Neuronal stem cell (in vitro differentiated cells): ENCODE data around the gene GPR132.
A peak's percentile ranks its signal among the peaks of the same experiment; 100 is the strongest.

ENCODE experiments used
- DNase-seq: peaks from one replicate; pipeline ENCODE4 v3.0.0-alpha.2; 2013; ENCODE audit warnings: low spot score
- H2AFZ ChIP-seq: one replicate; pipeline ENCODE4 v1.6.1; 2013; ENCODE audit warnings: mild to moderate bottlenecking, low read length, inconsistent platforms
- H2AK5ac ChIP-seq: 2 replicates; pipeline ENCODE4 v1.6.1; 2013; ENCODE audit warnings: low read depth, mild to moderate bottlenecking, inconsistent platforms, low read length, moderate library complexity, mixed read lengths
- H2BK120ac ChIP-seq: 2 replicates; pipeline ENCODE4 v1.6.1; 2013; ENCODE audit warnings: low read depth, mild to moderate bottlenecking, inconsistent platforms, low read length, moderate library complexity, mixed read lengths
- H2BK12ac ChIP-seq: one replicate; pipeline ENCODE4 v1.6.1; 2013; ENCODE audit warnings: low read length, inconsistent platforms
- H2BK15ac ChIP-seq: 2 replicates; pipeline ENCODE4 v1.6.1; 2013; ENCODE audit warnings: mild to moderate bottlenecking, low read length, inconsistent platforms, mixed read lengths
- H2BK5ac ChIP-seq: one replicate; pipeline ENCODE4 v1.6.1; 2013; ENCODE audit warnings: inconsistent platforms, mild to moderate bottlenecking, low read length, moderate library complexity
- H3K14ac ChIP-seq: one replicate; pipeline ENCODE4 v1.6.1; 2013; ENCODE audit warnings: low read length, inconsistent platforms
- H3K18ac ChIP-seq: 2 replicates; pipeline ENCODE4 v1.6.1; 2013; ENCODE audit warnings: low read length, inconsistent platforms
- H3K23ac ChIP-seq: 2 replicates; pipeline ENCODE4 v1.6.1; 2013; ENCODE audit warnings: low read depth, mild to moderate bottlenecking, mixed read lengths, low read length, inconsistent platforms; ENCODE audit not compliant: poor library complexity
- H3K27ac ChIP-seq: replicated peaks from 3 replicates; pipeline ENCODE4 v1.5.1; 2013; ENCODE audit warnings: low read length, inconsistent platforms
- H3K27me3 ChIP-seq, 3 experiments: 2 replicates each; pipeline ENCODE4 v1.6.1; 2013; ENCODE audit warnings: low read length in 3 of 3, mild to moderate bottlenecking in 2 of 3, inconsistent platforms in 1 of 3, low read depth in 1 of 3, mixed read lengths in 1 of 3, moderate library complexity in 1 of 3; ENCODE audit not compliant: control insufficient read depth in 3 of 3, insufficient read depth in 3 of 3
- H3K36me3 ChIP-seq, 2 donors: replicated peaks in 1 of 2; 2 replicates each; pipeline ENCODE4 v1.6.1; 2013; ENCODE audit warnings: low read length in 2 of 2; ENCODE audit not compliant: control insufficient read depth in 2 of 2, insufficient read depth in 2 of 2
- H3K4ac ChIP-seq: 2 replicates; pipeline ENCODE4 v1.6.1; 2013; ENCODE audit warnings: inconsistent platforms, mild to moderate bottlenecking, low read length, moderate library complexity
- H3K4me1 ChIP-seq, 2 donors: 1 replicate in 1 of 2; 2 replicates in 1 of 2; pipeline ENCODE4 v1.6.1; 2013; ENCODE audit warnings: low read length in 2 of 2, low read depth in 1 of 2; ENCODE audit not compliant: control insufficient read depth in 2 of 2, insufficient read depth in 1 of 2
- H3K4me2 ChIP-seq: one replicate; pipeline ENCODE4 v1.6.1; 2013; ENCODE audit warnings: mild to moderate bottlenecking, low read length, inconsistent platforms; ENCODE audit not compliant: insufficient read depth, poor library complexity, severe bottlenecking
- H3K4me3 ChIP-seq, 2 donors: 2 replicates each; pipeline ENCODE4 v1.5.1; 2013; ENCODE audit warnings: low read length in 2 of 2, mild to moderate bottlenecking in 2 of 2, inconsistent platforms in 1 of 2, moderate library complexity in 1 of 2
- H3K79me1 ChIP-seq: one replicate; pipeline ENCODE4 v1.6.1; 2013; ENCODE audit warnings: low read depth, mild to moderate bottlenecking, inconsistent platforms, low read length, moderate library complexity
- H3K9ac ChIP-seq: one replicate; pipeline ENCODE4 v1.6.1; 2013; ENCODE audit warnings: mild to moderate bottlenecking, low read depth, low read length, inconsistent platforms; ENCODE audit not compliant: poor library complexity
- H3K9me3 ChIP-seq, 2 donors: replicated peaks in 1 of 2; 2 replicates each; pipeline versions ENCODE3 to v1.6.1; 2013; ENCODE audit warnings: low read length in 2 of 2, mild to moderate bottlenecking in 2 of 2, inconsistent platforms in 1 of 2, low read depth in 1 of 2, mixed read lengths in 1 of 2, moderate library complexity in 1 of 2; ENCODE audit not compliant: control insufficient read depth in 2 of 2, insufficient read depth in 1 of 2
- H4K8ac ChIP-seq: one replicate; pipeline ENCODE4 v1.6.1; 2013; ENCODE audit warnings: low read depth, mild to moderate bottlenecking, inconsistent platforms, low read length, moderate library complexity
- H4K91ac ChIP-seq: one replicate; pipeline ENCODE4 v1.6.1; 2013; ENCODE audit warnings: low read length, low read depth, mild to moderate bottlenecking, inconsistent platforms; ENCODE audit not compliant: poor library complexity
- WGBS, 2 donors: extraction: QIAGEN DNeasy Blood & Tissue Kit; methylation state at CpG; one replicate each; pipeline ENCODE4 v1.1.7; 2013; ENCODE audit warnings: missing lambda C conversion rate in 2 of 2, mixed read lengths in 1 of 2; ENCODE audit not compliant: insufficient read length in 2 of 2, insufficient replicate concordance in 1 of 2; ENCODE audit errors: extremely low coverage in 2 of 2; 5-methylcytosine and 5-hydroxymethylcytosine counted together

The GPR132 gene

GRCh38 chr14:105023144-105023543 lies 42.1 kb downstream of the GPR132 start:
- Histone ChIP-seq H2BK120ac (no peak overlapping the region), H3K4me2 (no peak overlapping the region), H3K18ac (no peak overlapping the region), H3K27me3 (no peaks in the 10 kb centered on the region), H4K8ac (no peak overlapping the region), H3K36me3 (peaks cover 7 to 20% of the 10 kb centered on the region in 2 donors), H3K4me3 (no peak overlapping the region), H3K27ac (no peak overlapping the region), H3K79me1 (peaks cover 3% of the 10 kb centered on the region), H2BK12ac (no peak overlapping the region), H3K9me3 (no peaks in the 10 kb centered on the region), H2BK15ac (no peak overlapping the region), H2AK5ac (no peak overlapping the region), H3K4me1 (peaks cover 11 to 13% of the 10 kb centered on the region in 2 donors), H3K14ac (no peak overlapping the region), H3K4ac (no peak overlapping the region), H4K91ac (no peak overlapping the region), H3K23ac (no peak overlapping the region), H2AFZ (no peak overlapping the region), H2BK5ac (no peak overlapping the region), H3K9ac (no peak overlapping the region)
- DNase-seq = no peak
- no CpG with 5 or more reads among the region's 11 CpGs for WGBS, 2 donors

- H3K36me3 ChIP-seq = peaks cover 9 to 26% of the 10 kb centered on the region in 2 donors
- H2BK12ac ChIP-seq = no peak overlapping the region
- no peak overlapping the region for H3K4ac ChIP-seq
- H2AK5ac ChIP-seq = no peak overlapping the region
- peaks cover 11 to 13% of the 10 kb centered on the region in 2 donors for H3K4me1 ChIP-seq
- no peaks in the 10 kb centered on the region for H3K9me3 ChIP-seq
- H3K79me1 ChIP-seq = peaks cover 3% of the 10 kb centered on the region
- H2BK120ac ChIP-seq = no peak overlapping the region
- no peak overlapping the region for H3K23ac ChIP-seq
- H3K4me3 ChIP-seq = peak overlapping the region in 1 of 2 donors; percentile 86
- H3K18ac ChIP-seq = no peak overlapping the region
- no peak overlapping the region for H4K8ac ChIP-seq
- no peak overlapping the region for H3K9ac ChIP-seq
- DNase-seq = no peak
- no CpG with 5 or more reads among the region's 2 CpGs for WGBS, 2 donors
- H3K27me3 ChIP-seq = no peaks in the 10 kb centered on the region
- no peak overlapping the region for H4K91ac ChIP-seq
- H3K14ac ChIP-seq = no peak overlapping the region
- no peak overlapping the region for H3K27ac ChIP-seq
- no peak overlapping the region for H3K4me2 ChIP-seq
- H2BK15ac ChIP-seq = no peak overlapping the region
- H2BK5ac ChIP-seq = no peak overlapping the region
- H2AFZ ChIP-seq = no peak overlapping the region
Measured at GRCh38 chr14:105022276-105022670, 43.0 kb downstream of the GPR132 start.

GRCh38 chr14:105021656-105022275 lies 43.5 kb downstream of the GPR132 start:
- H3K27me3 ChIP-seq = no peaks in the 10 kb centered on the region
- peak overlapping the region; percentile 63 for H3K4me2 ChIP-seq
- WGBS, 2 donors = no CpG with 5 or more reads among the region's 20 CpGs

GRCh38 chr14:105020815-105021655 lies 44.2 kb downstream of the GPR132 start, which contains the start of gene CDCA4:
TSS of gene CDCA4 (minus strand) at chr14:105021083. CDS start at chr14:105011929, 9,154 bp downstream.
- Histone ChIP-seq H3K9ac (peak within 1 kb of the TSS; percentile 98), H2BK120ac (no peak within 1 kb of the TSS), H3K27ac (peak within 1 kb of the TSS; percentile 92), H2BK12ac (no peak within 1 kb of the TSS), H4K91ac (no peak within 1 kb of the TSS), H3K4me2 (peak within 1 kb of the TSS; percentile 63), H3K18ac (peak within 1 kb of the TSS; percentile 98), H2BK5ac (peak within 1 kb of the TSS; percentile 91), H3K79me1 (peaks cover 3% of the 10 kb centered on the region), H2AK5ac (peak within 1 kb of the TSS; percentile 95), H3K9me3 (no peaks in the 10 kb centered on the region), H3K27me3 (no peaks in the 10 kb centered on the region), H3K4me3 (peak within 1 kb of the TSS; percentile 94 to 99), H4K8ac (no peak within 1 kb of the TSS), H3K23ac (peak within 1 kb of the TSS; percentile 94), H2BK15ac (peak within 1 kb of the TSS; percentile 86), H3K36me3 (peaks cover 9 to 37% of the 10 kb centered on the region in 2 donors), H3K4ac (peak within 1 kb of the TSS; percentile 39), H3K4me1 (peaks cover 11 to 14% of the 10 kb centered on the region in 2 donors), H2AFZ (peak within 1 kb of the TSS; percentile 97), H3K14ac (peak within 1 kb of the TSS; percentile 92)
- no CpG with 5 or more reads among the region's 115 CpGs for WGBS, 2 donors
- DNase-seq = peak; percentile 98

More at GRCh38 chr14:105021656-105022275, 43.5 kb downstream of the GPR132 start:
- peak overlapping the region; percentile 86 to 92 for H3K4me3 ChIP-seq
- peak overlapping the region; percentile 60 for H3K9ac ChIP-seq
- H2BK5ac ChIP-seq = no peak overlapping the region
- H2AK5ac ChIP-seq = no peak overlapping the region
- no peak overlapping the region for H2BK120ac ChIP-seq
- peaks cover 3% of the 10 kb centered on the region for H3K79me1 ChIP-seq
- peak overlapping the region; percentile 97 for H2AFZ ChIP-seq
- peak overlapping the region; percentile 70 for H3K18ac ChIP-seq
- no peak overlapping the region for H4K91ac ChIP-seq
- H3K27ac ChIP-seq = peak overlapping the region; percentile 81
- H2BK15ac ChIP-seq = no peak overlapping the region
- no peak overlapping the region for H2BK12ac ChIP-seq
- H3K36me3 ChIP-seq = peaks cover 9 to 29% of the 10 kb centered on the region in 2 donors
- H3K14ac ChIP-seq = peak overlapping the region; percentile 2
- no peak overlapping the region for H3K4ac ChIP-seq
- H3K9me3 ChIP-seq = no peaks in the 10 kb centered on the region
- peaks cover 11 to 13% of the 10 kb centered on the region in 2 donors for H3K4me1 ChIP-seq
- H3K23ac ChIP-seq = no peak overlapping the region
- DNase-seq = no peak
- no peak overlapping the region for H4K8ac ChIP-seq
